HG03342 (cell line): ENCODE measurements around the gene STRN3.
"Not testable (repeated sequence)": the region's sequence is repeated elsewhere in the genome, so short reads cannot be mapped to it uniquely, and the experiment has no call there.

ENCODE experiments used
- ATAC-seq: cut with Tn5 transposase; IDR thresholded peaks from one replicate; pipeline ENCODE4 v1.9.1; 2021; ENCODE audit warnings: mild to moderate bottlenecking, moderate library complexity; ENCODE audit not compliant: unreplicated experiment

Gene STRN3

GRCh38 chr14:31026077-31026449 lies at the start of gene STRN3:
Gene STRN3 (minus strand): TSS chr14:31026379. CDS start chr14:31026185, 194 bp downstream.
- ATAC-seq = peak; percentile 24

- ATAC-seq = no peak
These were observed 49.0 kb upstream of the STRN3 start for GRCh38 chr14:31075144-31075543.

GRCh38 chr14:31071151-31071550 lies 45.0 kb upstream of the STRN3 start:
- no peak for ATAC-seq

GRCh38 chr14:31070431-31070830 lies 44.3 kb upstream of the STRN3 start:
- ATAC-seq = no peak

GRCh38 chr14:31069343-31069742 lies 43.2 kb upstream of the STRN3 start:
- ATAC-seq = no peak

GRCh38 chr14:31068235-31068634 lies 42.1 kb upstream of the STRN3 start:
- no peak for ATAC-seq

GRCh38 chr14:31062908-31063307 lies 36.7 kb upstream of the STRN3 start:
- ATAC-seq = not testable (repeated sequence)

- no peak for ATAC-seq
These were observed 34.2 kb upstream of the STRN3 start for GRCh38 chr14:31060253-31060875.

GRCh38 chr14:31059152-31059924 lies 33.2 kb upstream of the STRN3 start:
- ATAC-seq = no peak

GRCh38 chr14:31057701-31058364 lies 31.7 kb upstream of the STRN3 start:
- no peak for ATAC-seq

- no peak for ATAC-seq
These were observed 30.9 kb upstream of the STRN3 start for GRCh38 chr14:31057035-31057434.

- ATAC-seq = not testable (repeated sequence)
These were observed 26.9 kb upstream of the STRN3 start for GRCh38 chr14:31052905-31053586.

GRCh38 chr14:31051511-31051910 lies 25.3 kb upstream of the STRN3 start:
- ATAC-seq = no peak

- no peak for ATAC-seq
These were observed 24.8 kb upstream of the STRN3 start for GRCh38 chr14:31051023-31051422.

- no peak for ATAC-seq
These were observed 21.3 kb upstream of the STRN3 start for GRCh38 chr14:31047503-31047902.

- ATAC-seq = no peak
These were observed 19.4 kb upstream of the STRN3 start for GRCh38 chr14:31045501-31046080.

- no peak for ATAC-seq
These were observed 17.2 kb upstream of the STRN3 start for GRCh38 chr14:31043379-31043778.

- ATAC-seq = not testable (repeated sequence)
These were observed 16.7 kb upstream of the STRN3 start for GRCh38 chr14:31042893-31043292.

- no peak for ATAC-seq
These were observed 16.1 kb upstream of the STRN3 start for GRCh38 chr14:31042300-31042699.

- ATAC-seq = no peak
These were observed 12.5 kb upstream of the STRN3 start for GRCh38 chr14:31038521-31039166.
